ENCODE results near the gene CCDC88B.

CCDC88B gene

GRCh38 chr11:64359712-64360445, 19.9 kb downstream of the CCDC88B start:
- H3K9me3 Mint-ChIP-seq: no peaks in the 10 kb centered on the region

GRCh38 chr11:64360448-64360921, 20.5 kb downstream of the CCDC88B start:
- TF ChIP-seq CTCF (IDR thresholded peaks at IDR 0.05; ENCODE audit: unreplicated experiment in 3 of 3): no peak
- no peaks in the 10 kb centered on the region for H3K9me3 Mint-ChIP-seq

More at GRCh38 chr11:64359712-64360445, 19.9 kb downstream of the CCDC88B start:
- H3K27ac Mint-ChIP-seq: peak overlapping the region; percentile 48 to 83 (median 71)
- H3K4me3 Mint-ChIP-seq: peak overlapping the region; percentile 86 to 91 (median 90)
- H3K4me1 Mint-ChIP-seq: peaks cover 13% of the 10 kb centered on the region
- peaks cover 21% of the 10 kb centered on the region for H3K36me3 Mint-ChIP-seq (ENCODE audit: low read depth)
- TF ChIP-seq CTCF (IDR thresholded peaks at IDR 0.05; ENCODE audit: unreplicated experiment in 3 of 3): no peak
- peaks cover 4% of the 10 kb centered on the region for H3K27me3 Mint-ChIP-seq (ENCODE audit: low read depth)

GRCh38 chr11:64361659-64362058, 21.7 kb downstream of the CCDC88B start:
- Mint-ChIP-seq H3K27ac (no peak overlapping the region), H3K4me1 (peaks cover 8% of the 10 kb centered on the region)
- no peak for TF ChIP-seq CTCF (IDR thresholded peaks at IDR 0.05; ENCODE audit: unreplicated experiment in 3 of 3)

More at GRCh38 chr11:64360448-64360921, 20.5 kb downstream of the CCDC88B start:
- Mint-ChIP-seq H3K27me3 (ENCODE audit: low read depth) (peaks cover 4% of the 10 kb centered on the region), H3K27ac (no peak overlapping the region), H3K4me3 (peak overlapping the region; percentile 86 to 91 (median 90)), H3K36me3 (ENCODE audit: low read depth) (peaks cover 21% of the 10 kb centered on the region), H3K4me1 (peaks cover 13% of the 10 kb centered on the region)

GRCh38 chr11:64362339-64362738, 22.3 kb downstream of the CCDC88B start:
- Mint-ChIP-seq H3K9me3 (no peaks in the 10 kb centered on the region), H3K36me3 (ENCODE audit: low read depth) (peaks cover 28% of the 10 kb centered on the region), H3K27me3 (ENCODE audit: low read depth) (peaks cover 4% of the 10 kb centered on the region), H3K4me3 (peak overlapping the region; percentile 27 to 76 (median 67)), H3K4me1 (peaks cover 6% of the 10 kb centered on the region), H3K27ac (no peak overlapping the region)
- TF ChIP-seq CTCF (IDR thresholded peaks at IDR 0.05; ENCODE audit: unreplicated experiment in 3 of 3): no peak

More at GRCh38 chr11:64361659-64362058, 21.7 kb downstream of the CCDC88B start:
- H3K4me3 Mint-ChIP-seq: peak overlapping the region; percentile 27 to 91 (median 76)
- H3K9me3 Mint-ChIP-seq: no peaks in the 10 kb centered on the region
- peaks cover 25% of the 10 kb centered on the region for H3K36me3 Mint-ChIP-seq (ENCODE audit: low read depth)
- H3K27me3 Mint-ChIP-seq (ENCODE audit: low read depth): peaks cover 4% of the 10 kb centered on the region

GRCh38 chr11:64364435-64364834, 24.4 kb downstream of the CCDC88B start:
- Mint-ChIP-seq H3K27me3 (ENCODE audit: low read depth) (peaks cover 4% of the 10 kb centered on the region), H3K4me1 (peaks cover 6% of the 10 kb centered on the region), H3K36me3 (ENCODE audit: low read depth) (peaks cover 42% of the 10 kb centered on the region), H3K27ac (no peak overlapping the region), H3K9me3 (no peaks in the 10 kb centered on the region), H3K4me3 (no peak overlapping the region)
- TF ChIP-seq CTCF (IDR thresholded peaks at IDR 0.05; ENCODE audit: unreplicated experiment in 3 of 3): no peak
